ENCODE measurements around the gene EXOC3. TPM values are rescaled to one million over a fixed set of nuclear protein-coding genes. Genes with fewer than 3 reads are reported as not detected.

The EXOC3 gene
- polyA plus RNA-seq, 1 donor from 2014 or later: 27.7 TPM

GRCh38 chr5:448766-449090 is 5.8 kb downstream of the EXOC3 start:
- no peak overlapping the region for H3K9ac ChIP-seq (ENCODE audit: low read length)
- H3K9me2 ChIP-seq (ENCODE audit: insufficient read depth, low read length): no peaks in the 10 kb centered on the region
- no peaks in the 10 kb centered on the region for H3F3A ChIP-seq (ENCODE audit: insufficient read depth, low read length, poor library complexity, severe bottlenecking)
- H3K79me2 ChIP-seq (replicated peaks; ENCODE audit: insufficient read depth, low read length): peaks cover 18% of the 10 kb centered on the region
- no peak overlapping the region for H3K27ac ChIP-seq (ENCODE audit: low read length)
- TF ChIP-seq TAF1 (IDR thresholded peaks at IDR 0.05; ENCODE audit: low read depth) (no peak), EP300 (conservative IDR thresholded peaks at IDR 0.05; ENCODE audit: poor library complexity, severe bottlenecking) (no peak), MXI1 (conservative IDR thresholded peaks at IDR 0.05; ENCODE audit: poor library complexity, severe bottlenecking) (no peak), CTCF (IDR thresholded peaks at IDR 0.05; ENCODE audit: poor library complexity, severe bottlenecking) (no peak), SMC3 (conservative IDR thresholded peaks at IDR 0.05; ENCODE audit: poor library complexity) (no peak), RAD21 (conservative IDR thresholded peaks at IDR 0.05) (no peak), POLR2AphosphoS5 (IDR thresholded peaks at IDR 0.05) (no peak), EZH2 (IDR thresholded peaks at IDR 0.05; ENCODE audit: borderline replicate concordance, insufficient read depth, low read length, poor library complexity, severe bottlenecking) (no peak)
- TF ChIP-seq, protein P1, sequence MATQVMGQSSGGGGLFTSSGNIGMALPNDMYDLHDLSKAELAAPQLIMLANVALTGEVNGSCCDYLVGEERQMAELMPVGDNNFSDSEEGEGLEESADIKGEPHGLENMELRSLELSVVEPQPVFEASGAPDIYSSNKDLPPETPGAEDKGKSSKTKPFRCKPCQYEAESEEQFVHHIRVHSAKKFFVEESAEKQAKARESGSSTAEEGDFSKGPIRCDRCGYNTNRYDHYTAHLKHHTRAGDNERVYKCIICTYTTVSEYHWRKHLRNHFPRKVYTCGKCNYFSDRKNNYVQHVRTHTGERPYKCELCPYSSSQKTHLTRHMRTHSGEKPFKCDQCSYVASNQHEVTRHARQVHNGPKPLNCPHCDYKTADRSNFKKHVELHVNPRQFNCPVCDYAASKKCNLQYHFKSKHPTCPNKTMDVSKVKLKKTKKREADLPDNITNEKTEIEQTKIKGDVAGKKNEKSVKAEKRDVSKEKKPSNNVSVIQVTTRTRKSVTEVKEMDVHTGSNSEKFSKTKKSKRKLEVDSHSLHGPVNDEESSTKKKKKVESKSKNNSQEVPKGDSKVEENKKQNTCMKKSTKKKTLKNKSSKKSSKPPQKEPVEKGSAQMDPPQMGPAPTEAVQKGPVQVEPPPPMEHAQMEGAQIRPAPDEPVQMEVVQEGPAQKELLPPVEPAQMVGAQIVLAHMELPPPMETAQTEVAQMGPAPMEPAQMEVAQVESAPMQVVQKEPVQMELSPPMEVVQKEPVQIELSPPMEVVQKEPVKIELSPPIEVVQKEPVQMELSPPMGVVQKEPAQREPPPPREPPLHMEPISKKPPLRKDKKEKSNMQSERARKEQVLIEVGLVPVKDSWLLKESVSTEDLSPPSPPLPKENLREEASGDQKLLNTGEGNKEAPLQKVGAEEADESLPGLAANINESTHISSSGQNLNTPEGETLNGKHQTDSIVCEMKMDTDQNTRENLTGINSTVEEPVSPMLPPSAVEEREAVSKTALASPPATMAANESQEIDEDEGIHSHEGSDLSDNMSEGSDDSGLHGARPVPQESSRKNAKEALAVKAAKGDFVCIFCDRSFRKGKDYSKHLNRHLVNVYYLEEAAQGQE (IDR thresholded peaks at IDR 0.05; ENCODE audit: borderline replicate concordance): no peak
- H2AFZ ChIP-seq (ENCODE audit: low read depth, low read length): no peak overlapping the region
- no peak overlapping the region for H3K4me2 ChIP-seq (ENCODE audit: low read length)
- no peaks in the 10 kb centered on the region for H4K20me1 ChIP-seq (ENCODE audit: insufficient read depth)
- H3K9me3 ChIP-seq (ENCODE audit: low read length): peaks cover 8% of the 10 kb centered on the region
- peaks cover 31% of the 10 kb centered on the region for H3K36me3 ChIP-seq (ENCODE audit: insufficient read depth, low read length)
- H3K27me3 ChIP-seq (ENCODE audit: insufficient read depth, low read depth, low read length): no peaks in the 10 kb centered on the region
- H3K4me3 ChIP-seq (ENCODE audit: low read length): no peak overlapping the region

DNA sequence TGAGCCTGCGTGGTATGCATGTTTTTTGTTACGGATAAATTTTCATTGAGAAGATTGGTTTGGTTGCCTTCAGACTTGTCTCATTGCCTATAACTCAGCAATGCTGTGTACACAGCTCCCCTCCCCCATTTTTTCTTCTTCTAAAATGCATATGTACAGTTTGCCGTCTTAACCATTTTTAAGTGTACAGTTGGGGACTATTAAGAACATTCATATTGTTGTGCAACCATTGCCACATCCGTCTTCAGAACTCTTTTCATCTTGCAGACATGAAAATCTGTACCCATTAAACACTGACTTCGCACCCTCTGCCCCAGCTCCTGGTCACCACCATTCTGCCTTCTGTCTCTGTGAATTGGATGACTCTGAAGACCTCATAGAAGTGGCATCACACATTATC is 6.2 kb downstream of the EXOC3 start:
- no peaks in the 10 kb centered on the region for H4K20me1 ChIP-seq (ENCODE audit: insufficient read depth)
- H3F3A ChIP-seq (ENCODE audit: insufficient read depth, low read length, poor library complexity, severe bottlenecking): no peaks in the 10 kb centered on the region
- peaks cover 8% of the 10 kb centered on the region for H3K9me3 ChIP-seq (ENCODE audit: low read length)
- TF ChIP-seq RAD21 (conservative IDR thresholded peaks at IDR 0.05) (no peak), EP300 (conservative IDR thresholded peaks at IDR 0.05; ENCODE audit: poor library complexity, severe bottlenecking) (no peak), CTCF (IDR thresholded peaks at IDR 0.05; ENCODE audit: poor library complexity, severe bottlenecking) (no peak), SMC3 (conservative IDR thresholded peaks at IDR 0.05; ENCODE audit: poor library complexity) (no peak), MXI1 (conservative IDR thresholded peaks at IDR 0.05; ENCODE audit: poor library complexity, severe bottlenecking) (no peak), POLR2AphosphoS5 (IDR thresholded peaks at IDR 0.05) (no peak), EZH2 (IDR thresholded peaks at IDR 0.05; ENCODE audit: borderline replicate concordance, insufficient read depth, low read length, poor library complexity, severe bottlenecking) (no peak), TAF1 (IDR thresholded peaks at IDR 0.05; ENCODE audit: low read depth) (no peak)
- TF ChIP-seq, protein P1 (IDR thresholded peaks at IDR 0.05; ENCODE audit: borderline replicate concordance): no peak
- peaks cover 31% of the 10 kb centered on the region for H3K36me3 ChIP-seq (ENCODE audit: insufficient read depth, low read length)
- H3K9ac ChIP-seq (ENCODE audit: low read length): no peak overlapping the region
- no peaks in the 10 kb centered on the region for H3K9me2 ChIP-seq (ENCODE audit: insufficient read depth, low read length)
- H3K27me3 ChIP-seq (ENCODE audit: insufficient read depth, low read depth, low read length): no peaks in the 10 kb centered on the region
- H2AFZ ChIP-seq (ENCODE audit: low read depth, low read length): no peak overlapping the region
- H3K79me2 ChIP-seq (replicated peaks; ENCODE audit: insufficient read depth, low read length): peaks cover 14% of the 10 kb centered on the region
- no peak overlapping the region for H3K4me3 ChIP-seq (ENCODE audit: low read length)
- no peak overlapping the region for H3K4me2 ChIP-seq (ENCODE audit: low read length)
- H3K27ac ChIP-seq (ENCODE audit: low read length): no peak overlapping the region

Measured in neural cell (in vitro differentiated cells).